Measurements from ENCODE around the gene PTPRN2. TPM values are rescaled to one million over a fixed set of nuclear protein-coding genes. Genes with fewer than 3 reads are reported as not detected.

The PTPRN2 gene
- total and polyA plus RNA-seq, 2 donors (not counting 3 experiments of a cell fraction or from before 2014, with no cell fraction given): 0.62 to 0.88 TPM

- H3K79me2 ChIP-seq (ENCODE audit: control insufficient read depth, insufficient read depth, low read length): no peaks in the 10 kb centered on the region
- H3K4me1 ChIP-seq (ENCODE audit: control insufficient read depth, extremely low read depth, insufficient read depth, low read length): no peaks in the 10 kb centered on the region
- H3K36me3 ChIP-seq (ENCODE audit: control insufficient read depth in 2 of 2, extremely low read depth in 1 of 2, insufficient read depth in 2 of 2, low read length in 2 of 2): no peaks in the 10 kb centered on the region
- H3K27me3 ChIP-seq (ENCODE audit: control insufficient read depth in 2 of 2, insufficient read depth in 2 of 2, low read length in 2 of 2): no peaks in the 10 kb centered on the region
- H3K4me3 ChIP-seq (replicated peaks in 1 of 3; ENCODE audit: insufficient read depth in 1 of 3, low read depth in 1 of 3, low read length in 3 of 3): no peak overlapping the region
- no TSS peak for BruUV-seq (replicated peaks)
- DNase-seq (ENCODE audit: low read depth, low spot score) (no peak), FAIRE-seq (no peak)
- CTCF ChIA-PET: no interaction called here
- no peak overlapping the region for H3K27ac ChIP-seq (ENCODE audit: insufficient read depth, low read depth, low read length)
- no peak overlapping the region for H2AFZ ChIP-seq (ENCODE audit: low read depth, low read length)
- no peaks in the 10 kb centered on the region for H3K9me1 ChIP-seq (replicated peaks; ENCODE audit: control insufficient read depth, extremely low read depth, insufficient read depth, low read length)
- no peak overlapping the region for H3K4me2 ChIP-seq (ENCODE audit: insufficient read depth, low read length)
- intact Hi-C loops (cut with micrococcal nuclease) (no loop called here), dilution Hi-C loops (cut with MboI; ENCODE audit: extremely low pct_ligation_motif_present, low sequenced_read_pairs) (no loop called here)
- H3K9ac ChIP-seq (replicated peaks; ENCODE audit: extremely low read depth, insufficient read depth, low read length): no peak overlapping the region
- TF ChIP-seq POLR2A (IDR thresholded peaks at IDR 0.05; ENCODE audit: low read depth, low read length) (no peak), FOS (IDR thresholded peaks at IDR 0.05; ENCODE audit: borderline replicate concordance, insufficient read depth, low read length) (no peak), CTCF (IDR thresholded peaks at IDR 0.05; ENCODE audit: extremely low read depth in 1 of 2, insufficient read depth in 1 of 2, low read depth in 1 of 2, low read length in 2 of 2) (no peak), MAX (IDR thresholded peaks at IDR 0.05; ENCODE audit: insufficient read depth, insufficient read length) (no peak), JUN (IDR thresholded peaks at IDR 0.05; ENCODE audit: borderline replicate concordance, insufficient read depth, insufficient read length, low read depth) (no peak), GATA2 (IDR thresholded peaks at IDR 0.05; ENCODE audit: insufficient read depth, insufficient read length, low read depth, low read length) (no peak), MYC (IDR thresholded peaks at IDR 0.05; ENCODE audit: low read depth, low read length) (no peak), POLR2AphosphoS5 (IDR thresholded peaks at IDR 0.05; ENCODE audit: insufficient read depth, low read depth, low read length) (no peak), EZH2 (IDR thresholded peaks at IDR 0.05; ENCODE audit: borderline replicate concordance, low read depth, low read length, severe bottlenecking) (no peak)
- POLR2A ChIA-PET: no interaction called here
- H4K20me1 ChIP-seq (replicated peaks; ENCODE audit: control insufficient read depth, extremely low read depth, insufficient read depth, low read length): no peaks in the 10 kb centered on the region
- peaks cover 9% of the 10 kb centered on the region for H3K9me3 ChIP-seq (replicated peaks; ENCODE audit: control insufficient read depth, insufficient read depth, low read length)
Measured at GRCh38 chr7:158010961-158011693, 576.5 kb downstream of the PTPRN2 start.

All from endothelial cell of umbilical vein (primary cell).